PC-9 (cell line): ENCODE measurements around the gene APOBEC3B. TPM values are rescaled to one million over a fixed set of nuclear protein-coding genes. Genes with fewer than 3 reads are reported as not detected.
A peak's percentile ranks its signal among the peaks of the same experiment; 100 is the strongest.
"Not testable (repeated sequence)": the region's sequence is repeated elsewhere in the genome, so short reads cannot be mapped to it uniquely, and the experiment has no call there.

ENCODE experiments used
- BruUV-seq: library from RNA; stranded (reverse); fragments of 400-500 nt; replicated peaks from 2 replicates; lab custom pipeline; 2021; lab: Mats Ljungman, UMichigan
- CTCF ChIA-PET: fragments of 300-600 bp; sonication (Branson Sonifier 250); formaldehyde crosslinking; loops from one replicate; lab custom pipeline; 2022; ENCODE audit warnings: antibody characterized with exemption; lab: Charles Lee
- POLR2A ChIA-PET: fragments of 300-600 bp; sonication (Branson Sonifier 250); formaldehyde crosslinking; loops from one replicate; lab custom pipeline; 2022; ENCODE audit warnings: antibody characterized with exemption; ENCODE audit not compliant: unreplicated experiment; lab: Charles Lee
- DNase-seq, 2 experiments: peaks; one replicate each; pipeline versions ENCODE4 v3.0.0 to v3.0.0-alpha.2; 2015 to 2022; ENCODE audit warnings: mixed read lengths in 1 of 2
- H2AFZ ChIP-seq: fragments of 200-600 bp; sonication (generic); 2 replicates; pipeline ENCODE4 v1.8.1; 2017; ENCODE audit warnings: antibody characterized with exemption
- H3F3A ChIP-seq: fragments of 200-600 bp; sonication (generic); 2 replicates; pipeline ENCODE4 v1.8.1; 2017; ENCODE audit warnings: antibody characterized with exemption, mild to moderate bottlenecking, low read depth; ENCODE audit not compliant: insufficient read depth
- H3K27ac ChIP-seq: fragments of 200-600 bp; sonication (generic); 2 replicates; pipeline ENCODE4 v1.6.1; 2016; ENCODE audit warnings: mixed run types
- H3K27me3 ChIP-seq: fragments of 200-600 bp; sonication (generic); 2 replicates; pipeline ENCODE4 v1.6.1; 2016; ENCODE audit warnings: low read depth, mixed run types; ENCODE audit not compliant: insufficient read depth
- H3K36me3 ChIP-seq: fragments of 200-600 bp; sonication (generic); 2 replicates; pipeline ENCODE4 v1.6.1; 2016; ENCODE audit warnings: low read depth, mixed run types
- H3K4me1 ChIP-seq: fragments of 200-600 bp; sonication (generic); replicated peaks from 2 replicates; pipeline ENCODE4 v1.6.1; 2016; ENCODE audit warnings: mixed run types; ENCODE audit not compliant: insufficient read depth
- H3K4me2 ChIP-seq: fragments of 200-600 bp; sonication (generic); 2 replicates; pipeline ENCODE4 v1.6.1; 2017; ENCODE audit warnings: mixed run types
- H3K4me3 ChIP-seq: fragments of 200-600 bp; sonication (generic); 2 replicates; pipeline ENCODE4 v1.6.1; 2016; ENCODE audit warnings: mixed run types
- H3K79me2 ChIP-seq: fragments of 200-600 bp; sonication (generic); 2 replicates; pipeline ENCODE4 v1.6.1; 2017; ENCODE audit warnings: low read depth, mixed run types
- H3K9me2 ChIP-seq: fragments of 200-600 bp; sonication (generic); 2 replicates; pipeline ENCODE4 v1.8.1; 2017; ENCODE audit warnings: mild to moderate bottlenecking; ENCODE audit not compliant: insufficient read depth
- H3K9me3 ChIP-seq: fragments of 200-600 bp; sonication (generic); 2 replicates; pipeline ENCODE4 v1.8.1; 2016; ENCODE audit warnings: low read depth; ENCODE audit not compliant: insufficient read depth
- H4K20me1 ChIP-seq: fragments of 200-600 bp; sonication (generic); 2 replicates; pipeline ENCODE4 v1.8.1; 2017; ENCODE audit not compliant: insufficient read depth
- EZH2 ChIP-seq: fragments of 200-600 bp; sonication (generic); IDR thresholded peaks from 2 replicates; pipeline ENCODE4 v1.8.0; 2017; ENCODE audit warnings: antibody characterized with exemption, low read depth
- intact Hi-C: fragments of 100-400 bp; cut with micrococcal nuclease; formaldehyde crosslinking; loops from one replicate; pipeline ENCODE4 v1.10.0; 2022; ENCODE audit not compliant: unreplicated experiment
- total RNA-seq: library from RNA; stranded (reverse); gene quantifications from 2 replicates; pipeline ENCODE4 v1.2.3, GENCODE V29; 2021
- TF ChIP-seq, protein P1 (sequence below): fragments of 200-600 bp; sonication (generic); conservative IDR thresholded peaks from 2 replicates; pipeline ENCODE4 v1.6.1; 2017; ENCODE audit warnings: mixed run types, antibody characterized with exemption, mild to moderate bottlenecking, moderate library complexity

APOBEC3B gene
- total RNA-seq, 1 experiment from 2014 or later, result 66.5 TPM

DNA sequence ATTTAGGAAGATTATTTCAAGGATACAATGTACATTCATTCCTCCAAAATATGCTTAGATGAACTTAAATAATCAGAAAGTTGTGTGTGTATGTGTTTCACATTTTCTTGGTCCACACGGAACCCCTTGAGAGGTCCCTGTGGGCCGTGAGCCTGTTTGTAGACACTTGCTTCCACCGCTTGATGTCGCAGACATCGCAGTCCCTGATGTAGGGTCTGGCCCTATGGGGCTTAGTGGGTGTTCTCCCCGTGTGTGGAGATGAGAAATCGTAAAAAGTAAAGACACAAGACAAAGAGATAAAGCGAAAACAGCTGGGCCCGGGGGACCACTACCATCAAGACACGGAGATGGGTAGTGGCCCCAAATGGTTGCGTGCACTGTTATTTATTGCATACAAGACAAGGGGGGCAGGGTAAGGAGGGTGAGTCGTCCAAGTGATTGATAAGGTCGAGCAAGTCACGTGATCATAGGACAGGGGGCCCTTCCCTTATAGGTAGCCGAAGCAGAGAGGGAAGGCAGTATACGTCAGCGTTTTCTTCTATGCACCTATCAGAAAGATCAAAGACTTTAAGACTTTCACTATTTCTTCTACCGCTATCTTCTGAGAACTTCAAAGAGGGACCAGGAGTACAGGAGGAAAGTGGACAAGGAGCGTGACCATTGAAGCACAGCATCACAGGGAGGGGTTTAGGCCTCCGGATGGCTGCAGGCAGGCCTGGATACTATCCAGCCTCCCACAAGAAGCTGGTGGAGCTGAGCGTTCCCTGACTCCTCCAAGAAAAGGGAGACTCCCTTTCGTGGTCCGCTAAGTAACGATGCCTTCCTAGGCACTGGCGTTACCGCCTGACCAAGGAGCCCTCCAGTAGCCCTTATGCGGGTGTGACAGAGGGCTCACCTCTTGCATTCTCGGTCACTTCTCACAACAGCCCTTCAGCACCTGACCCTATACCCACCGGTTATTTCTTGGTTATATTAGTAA, 30.7 kb downstream of the APOBEC3B start:
- H2AFZ ChIP-seq, result no peak overlapping the region
- no peak overlapping the region for H3K27ac ChIP-seq
- peaks cover 7% of the 10 kb centered on the region; the same call in 1 of the 2 replicates for H3F3A ChIP-seq
- ChIA-PET POLR2A (no interaction called here), CTCF (no interaction called here)
- no TSS peak for BruUV-seq
- H3K9me3 ChIP-seq, result no peaks in the 10 kb centered on the region
- H3K4me2 ChIP-seq, result no peak overlapping the region
- H3K9me2 ChIP-seq, result no peaks in the 10 kb centered on the region
- H3K4me1 ChIP-seq, result peaks cover 27% of the 10 kb centered on the region
- H3K4me3 ChIP-seq, result no peak overlapping the region
- intact Hi-C loops, result loop anchor here (5.0 kb wide), 1 partner anchor 34 kb away; no protein-coding TSS in a partner anchor
- DNase-seq, result no peak
- peaks cover 31% of the 10 kb centered on the region for H3K79me2 ChIP-seq
- peaks cover 13% of the 10 kb centered on the region for H3K36me3 ChIP-seq
- no peaks in the 10 kb centered on the region for H4K20me1 ChIP-seq
- TF ChIP-seq EZH2, result no peak
- TF ChIP-seq, protein P1, sequence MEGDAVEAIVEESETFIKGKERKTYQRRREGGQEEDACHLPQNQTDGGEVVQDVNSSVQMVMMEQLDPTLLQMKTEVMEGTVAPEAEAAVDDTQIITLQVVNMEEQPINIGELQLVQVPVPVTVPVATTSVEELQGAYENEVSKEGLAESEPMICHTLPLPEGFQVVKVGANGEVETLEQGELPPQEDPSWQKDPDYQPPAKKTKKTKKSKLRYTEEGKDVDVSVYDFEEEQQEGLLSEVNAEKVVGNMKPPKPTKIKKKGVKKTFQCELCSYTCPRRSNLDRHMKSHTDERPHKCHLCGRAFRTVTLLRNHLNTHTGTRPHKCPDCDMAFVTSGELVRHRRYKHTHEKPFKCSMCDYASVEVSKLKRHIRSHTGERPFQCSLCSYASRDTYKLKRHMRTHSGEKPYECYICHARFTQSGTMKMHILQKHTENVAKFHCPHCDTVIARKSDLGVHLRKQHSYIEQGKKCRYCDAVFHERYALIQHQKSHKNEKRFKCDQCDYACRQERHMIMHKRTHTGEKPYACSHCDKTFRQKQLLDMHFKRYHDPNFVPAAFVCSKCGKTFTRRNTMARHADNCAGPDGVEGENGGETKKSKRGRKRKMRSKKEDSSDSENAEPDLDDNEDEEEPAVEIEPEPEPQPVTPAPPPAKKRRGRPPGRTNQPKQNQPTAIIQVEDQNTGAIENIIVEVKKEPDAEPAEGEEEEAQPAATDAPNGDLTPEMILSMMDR, result no peak
- H3K27me3 ChIP-seq, result no peaks in the 10 kb centered on the region

- Histone ChIP-seq H3K4me2 (peak overlapping the region; percentile 74), H3K27ac (peak overlapping the region; percentile 65), H3F3A (peaks cover 12% of the 10 kb centered on the region; the same call in 1 of the 2 replicates), H3K4me1 (peaks cover 27% of the 10 kb centered on the region), H3K36me3 (peaks cover 19% of the 10 kb centered on the region), H2AFZ (peak overlapping the region; percentile 63), H3K4me3 (peak overlapping the region; percentile 77; the same call in 1 of the 2 replicates), H3K79me2 (peaks cover 31% of the 10 kb centered on the region)
- BruUV-seq, DNase-seq, H3K9me3 ChIP-seq, H4K20me1 ChIP-seq, POLR2A ChIA-PET, CTCF ChIA-PET, H3K27me3 ChIP-seq, H3K9me2 ChIP-seq: not testable (repeated sequence)
- intact Hi-C loops, result loop anchor here (5.0 kb wide), 1 partner anchor 34 kb away; no protein-coding TSS in a partner anchor
These were observed 31.4 kb downstream of the APOBEC3B start for GRCh38 chr22:39013561-39013941.

DNA sequence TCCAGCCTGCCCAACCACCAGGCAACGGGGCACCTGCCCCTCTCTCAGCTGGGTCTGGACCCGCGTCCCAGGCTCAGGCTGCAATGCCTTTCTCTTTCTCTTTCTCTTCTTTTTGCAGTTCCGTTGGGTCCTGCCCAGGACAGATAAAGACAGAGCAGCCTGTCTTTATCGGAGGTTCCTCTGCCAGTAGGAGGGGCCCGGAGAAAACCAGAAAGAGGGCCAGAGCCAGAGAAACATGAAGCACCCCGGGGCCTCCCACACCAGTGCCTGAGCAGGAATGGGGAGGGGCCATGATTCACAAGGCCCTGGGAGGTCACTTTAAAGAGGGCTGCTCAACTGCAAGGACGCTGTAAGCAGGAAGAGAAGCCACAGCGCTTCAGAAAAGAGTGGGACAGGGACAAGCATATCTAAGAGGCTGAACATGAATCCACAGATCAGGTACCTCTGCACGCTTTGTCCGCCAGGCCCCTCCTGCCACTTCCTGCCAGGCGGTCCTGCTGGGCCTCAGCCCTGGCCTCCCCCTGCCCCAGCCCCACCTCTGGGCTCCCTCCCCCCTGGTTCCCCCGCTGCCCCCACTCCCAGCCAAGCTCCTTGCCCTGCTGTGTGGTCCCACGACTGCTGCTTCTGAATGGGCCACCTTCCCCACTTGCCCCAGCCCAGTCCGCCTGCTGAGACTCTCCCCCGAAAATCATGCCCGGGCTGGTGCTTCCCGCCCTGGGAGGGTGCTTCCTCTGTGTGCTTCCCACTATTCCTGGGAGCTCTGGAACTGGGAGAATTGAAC, 32.0 kb downstream of the APOBEC3B start, which contains the start of gene APOBEC3C:
Gene APOBEC3C, plus strand, starts transcription at position 316 of the 781 bp plus-strand sequence. Its CDS starts 106 bp downstream, at position 422.
- intact Hi-C loops, result loop anchor here (2.0 to 5.0 kb wide), 3 partner anchors 33 to 305 kb away; partner anchors contain the start of gene RPL3
- TF ChIP-seq, protein P1, result peak; percentile 28; the same call in 1 of the 2 replicates
- no peak for TF ChIP-seq EZH2
- H3K36me3 ChIP-seq, result peaks cover 22% of the 10 kb centered on the region

GRCh38 chr22:39014723-39015121, 32.6 kb downstream of the APOBEC3B start:
- Histone ChIP-seq H3K4me1 (peaks cover 27% of the 10 kb centered on the region), H2AFZ (peak overlapping the region; percentile 63; the same call in 1 of the 2 replicates), H3K79me2 (peaks cover 31% of the 10 kb centered on the region), H3K4me3 (peak overlapping the region; percentile 77), H3K27ac (peak overlapping the region; percentile 65), H3K36me3 (peaks cover 24% of the 10 kb centered on the region), H3K4me2 (peak overlapping the region; percentile 74), H3F3A (peaks cover 18% of the 10 kb centered on the region; the same call in 1 of the 2 replicates)
- not testable (repeated sequence) for H4K20me1 ChIP-seq, H3K27me3 ChIP-seq, H3K9me3 ChIP-seq, DNase-seq, H3K9me2 ChIP-seq
- ChIA-PET CTCF (interaction anchor here (0.6 to 0.7 kb wide), 5 partner anchors 35 to 821 kb away, joined by 4 to 13 read pairs (median 5); partner anchors contain the start of gene MIEF1), POLR2A (interaction anchor here (0.7 kb wide), 1 partner anchor 32 kb away, joined by 5 read pairs; no protein-coding TSS in a partner anchor)
- intact Hi-C loops, result loop anchor here (2.0 to 5.0 kb wide), 3 partner anchors 33 to 304 kb away; partner anchors contain the start of gene RPL3
- TSS peak; percentile 43 for BruUV-seq

More for the DNA sequence above, 32.0 kb downstream of the APOBEC3B start, which contains the start of gene APOBEC3C:
- Histone ChIP-seq H2AFZ (peak within 1 kb of the TSS; percentile 63), H3K9me3 (no peaks in the 10 kb centered on the region), H3K4me3 (peak within 1 kb of the TSS; percentile 77), H3K27me3 (no peaks in the 10 kb centered on the region), H3K9me2 (no peaks in the 10 kb centered on the region), H3K4me1 (peaks cover 27% of the 10 kb centered on the region), H3F3A (peaks cover 18% of the 10 kb centered on the region; the same call in 1 of the 2 replicates), H3K4me2 (peak within 1 kb of the TSS; percentile 74), H3K27ac (peak within 1 kb of the TSS; percentile 65), H3K79me2 (peaks cover 31% of the 10 kb centered on the region), H4K20me1 (no peaks in the 10 kb centered on the region)
- CTCF ChIA-PET, result interaction anchor here (0.6 to 0.7 kb wide), 4 partner anchors 35 to 822 kb away, joined by 4 to 13 read pairs (median 5); partner anchors contain the start of gene MIEF1
- DNase-seq, result peak; percentile 89 to 92
- POLR2A ChIA-PET, result interaction anchor here (0.7 kb wide), 1 partner anchor 32 kb away, joined by 5 read pairs; no protein-coding TSS in a partner anchor
- no TSS peak for BruUV-seq
